NOMO-1 (cell line): ENCODE results near the gene WDR7.

Source experiments
- DNase-seq, 2 experiments: peaks; one replicate each; lab custom pipeline; 2025; ENCODE audit not compliant: unreplicated experiment in 2 of 2; lab: John Stamatoyannopoulos, UW

The WDR7 gene

GRCh38 chr18:56789889-56790180 lies 138.7 kb downstream of the WDR7 start:
- DNase-seq = no peak

- no peak for DNase-seq
These were observed 144.2 kb downstream of the WDR7 start for GRCh38 chr18:56795381-56795780.

GRCh38 chr18:56799756-56800155 lies 148.6 kb downstream of the WDR7 start:
- no peak for DNase-seq

- no peak for DNase-seq
These were observed 151.9 kb downstream of the WDR7 start for GRCh38 chr18:56803051-56803450.

- DNase-seq = no peak
These were observed 153.2 kb downstream of the WDR7 start for GRCh38 chr18:56804395-56804794.

GRCh38 chr18:56807901-56808300 lies 156.7 kb downstream of the WDR7 start:
- no peak for DNase-seq

GRCh38 chr18:56812674-56813073 lies 161.5 kb downstream of the WDR7 start:
- DNase-seq = no peak

GRCh38 chr18:56815926-56816325 lies 164.8 kb downstream of the WDR7 start:
- DNase-seq = no peak

GRCh38 chr18:56823986-56824565 lies 172.9 kb downstream of the WDR7 start:
- peak in 1 of 2 experiments; percentile 36 for DNase-seq

GRCh38 chr18:56825321-56825720 lies 174.2 kb downstream of the WDR7 start:
- peak; percentile 58 to 85 for DNase-seq

GRCh38 chr18:56825878-56826277 lies 174.7 kb downstream of the WDR7 start:
- DNase-seq = peak in 1 of 2 experiments; percentile 41

GRCh38 chr18:56831988-56832387 lies 180.8 kb downstream of the WDR7 start:
- DNase-seq = no peak

- DNase-seq = no peak
These were observed 184.2 kb downstream of the WDR7 start for GRCh38 chr18:56835331-56835730.

- DNase-seq = no peak
These were observed 185.0 kb downstream of the WDR7 start for GRCh38 chr18:56836173-56836572.

- no peak for DNase-seq
These were observed 190.7 kb downstream of the WDR7 start for GRCh38 chr18:56841836-56842235.

- DNase-seq = no peak
These were observed 192.1 kb downstream of the WDR7 start for GRCh38 chr18:56843241-56843640.

- peak; percentile 4 to 72 for DNase-seq
These were observed 193.4 kb downstream of the WDR7 start for GRCh38 chr18:56844556-56844955.

GRCh38 chr18:56851774-56852173 lies 200.6 kb downstream of the WDR7 start:
- peak; percentile 50 to 94 for DNase-seq

GRCh38 chr18:56853961-56854360 lies 202.8 kb downstream of the WDR7 start:
- no peak for DNase-seq

GRCh38 chr18:56861244-56861643 lies 210.1 kb downstream of the WDR7 start:
- DNase-seq = no peak

- peak in 1 of 2 experiments; percentile 77 for DNase-seq
These were observed 218.1 kb downstream of the WDR7 start for GRCh38 chr18:56869189-56869777.

GRCh38 chr18:56870982-56871381 lies 219.8 kb downstream of the WDR7 start:
- DNase-seq = no peak

- DNase-seq = no peak
These were observed 221.0 kb downstream of the WDR7 start for GRCh38 chr18:56872140-56872539.
